CD4-positive, alpha-beta T cell treated with Interleukin-17A for 1 hour (primary cell): ENCODE data around the gene ZNF579.

Source experiments
- DNase-seq: peaks from one replicate; pipeline ENCODE4 v3.0.0-alpha.2; 2020

ZNF579 gene

DNA sequence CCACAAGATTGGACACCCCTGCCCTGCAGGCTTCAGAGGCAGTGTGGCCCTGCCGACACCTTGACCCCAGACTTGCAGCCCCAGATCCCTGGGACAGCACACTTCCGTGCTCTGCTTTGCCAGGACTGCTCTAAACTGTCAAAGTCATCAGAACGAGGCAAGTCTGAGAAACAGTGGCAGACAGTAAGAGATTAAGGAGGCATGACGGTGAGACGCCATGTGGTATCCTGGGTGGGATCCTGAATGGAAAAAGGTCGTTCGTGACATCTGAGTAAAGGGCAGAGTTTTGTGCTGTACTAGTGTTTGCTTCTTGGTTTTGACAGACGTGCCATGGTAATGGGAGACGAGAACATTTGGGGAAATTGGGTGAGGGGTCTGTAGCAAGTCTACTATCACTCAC lies 13.8 kb downstream of the ZNF579 start:
- no peak for DNase-seq

- no peak for DNase-seq
Observed at GRCh38 chr19:55563261-55563690, 17.4 kb downstream of the ZNF579 start.

- no peak for DNase-seq
Observed at GRCh38 chr19:55559684-55560083, 21.0 kb downstream of the ZNF579 start.

- DNase-seq, result no peak
Observed at GRCh38 chr19:55554741-55555152, 25.9 kb downstream of the ZNF579 start.

GRCh38 chr19:55554302-55554701 lies 26.3 kb downstream of the ZNF579 start:
- no peak for DNase-seq

DNA sequence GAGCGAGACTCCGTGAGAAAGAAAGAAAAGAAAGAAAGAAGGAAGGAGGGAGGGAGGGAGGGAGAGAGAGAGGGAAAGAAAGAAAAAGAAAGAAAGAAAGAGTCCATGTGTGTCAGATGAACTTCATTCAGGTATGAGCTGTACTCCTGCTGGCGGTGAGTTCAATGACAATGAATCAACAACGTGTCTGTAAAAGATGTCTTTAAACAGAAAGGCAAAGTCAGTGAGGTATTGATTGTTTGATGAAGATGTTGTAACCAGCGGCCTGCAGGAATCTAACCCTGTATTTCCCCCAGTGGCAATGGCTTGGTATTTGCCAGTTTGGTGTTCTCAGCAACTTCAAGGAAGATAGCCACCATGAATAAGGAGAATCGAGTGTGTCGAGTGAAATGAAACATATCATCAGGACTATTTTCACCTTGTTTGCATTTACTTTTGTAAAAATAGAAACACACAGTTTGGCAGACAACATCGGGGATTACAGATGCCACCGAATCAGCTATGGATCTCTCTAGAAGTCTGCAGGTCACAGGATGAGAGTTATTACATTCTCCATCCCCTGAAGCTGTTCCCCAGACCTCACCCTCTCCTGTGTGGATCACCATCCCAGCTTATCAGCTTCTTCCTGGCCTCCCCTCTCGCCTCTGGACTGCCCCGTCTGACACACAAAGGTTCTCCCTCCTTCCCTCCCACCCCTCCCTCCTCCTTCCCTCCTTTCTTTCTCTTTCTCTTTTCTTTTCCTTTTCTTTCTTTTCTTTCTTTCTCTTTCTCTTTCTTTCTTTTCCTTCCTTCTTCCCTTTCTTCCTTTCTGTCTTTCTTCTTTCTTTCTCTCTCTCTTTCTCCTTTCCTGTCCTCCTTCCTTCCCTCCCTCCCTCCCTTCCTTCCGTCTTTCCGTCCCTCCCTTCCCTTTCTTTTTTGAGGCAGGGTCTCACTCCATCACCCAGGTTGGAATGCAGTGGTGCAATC lies 27.1 kb downstream of the ZNF579 start:
- no peak for DNase-seq

DNA sequence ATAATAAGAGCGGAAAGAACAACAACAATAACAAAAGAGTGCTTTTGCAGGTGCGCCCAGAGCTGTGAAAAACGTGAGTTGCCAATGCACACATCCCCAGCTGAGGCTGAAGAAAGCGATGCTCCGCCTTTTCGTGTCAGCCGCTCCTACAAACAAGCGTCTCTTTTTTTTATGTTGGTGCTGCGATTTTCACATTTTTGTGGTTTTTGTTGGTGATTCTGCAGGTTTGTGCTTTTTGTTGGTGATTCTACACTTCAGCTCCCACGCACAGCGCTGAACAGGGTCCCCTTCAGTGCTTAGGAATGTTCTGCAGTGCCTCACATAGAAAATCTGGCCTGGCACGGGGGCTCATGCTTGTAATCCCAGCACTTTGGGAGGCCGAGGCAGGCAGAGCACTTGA lies 28.0 kb downstream of the ZNF579 start:
- no peak for DNase-seq

DNA sequence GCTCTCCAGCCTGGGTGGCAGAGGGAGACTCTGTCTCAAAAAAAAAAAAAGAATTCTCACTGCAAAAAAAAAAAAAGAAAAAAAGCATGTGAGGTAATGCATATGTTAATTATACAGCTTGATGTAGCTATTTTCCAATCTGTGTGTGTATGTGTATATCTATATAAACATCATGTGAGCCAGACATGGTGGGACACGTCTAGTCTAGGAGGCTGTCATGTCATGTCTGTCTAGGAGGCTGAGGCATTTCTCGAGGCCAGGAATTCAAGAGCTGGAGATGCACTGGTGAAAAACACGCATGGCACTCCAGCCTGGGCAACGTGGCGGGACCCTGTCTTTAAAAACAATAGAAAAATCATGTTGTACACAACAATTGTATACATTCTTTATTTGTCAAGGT lies 28.4 kb downstream of the ZNF579 start:
- DNase-seq, result no peak

DNA sequence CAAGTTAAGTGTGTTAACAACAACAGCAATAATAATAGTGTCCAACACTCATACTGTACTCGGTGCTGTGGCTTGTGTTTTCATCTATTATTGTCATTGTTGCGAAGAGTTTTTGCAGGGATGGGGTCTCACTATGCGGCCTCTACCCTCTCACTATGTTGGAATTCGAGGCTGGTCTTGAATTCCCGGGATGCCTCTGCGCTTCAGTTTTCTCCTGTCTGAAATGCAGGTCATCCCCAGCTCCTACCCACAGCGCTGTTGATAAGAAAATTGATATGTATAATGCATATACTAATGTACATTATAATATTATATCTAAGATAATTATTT lies 30.4 kb downstream of the ZNF579 start:
- no peak for DNase-seq

GRCh38 chr19:55549500-55550320 lies 30.9 kb downstream of the ZNF579 start:
- no peak for DNase-seq

DNA sequence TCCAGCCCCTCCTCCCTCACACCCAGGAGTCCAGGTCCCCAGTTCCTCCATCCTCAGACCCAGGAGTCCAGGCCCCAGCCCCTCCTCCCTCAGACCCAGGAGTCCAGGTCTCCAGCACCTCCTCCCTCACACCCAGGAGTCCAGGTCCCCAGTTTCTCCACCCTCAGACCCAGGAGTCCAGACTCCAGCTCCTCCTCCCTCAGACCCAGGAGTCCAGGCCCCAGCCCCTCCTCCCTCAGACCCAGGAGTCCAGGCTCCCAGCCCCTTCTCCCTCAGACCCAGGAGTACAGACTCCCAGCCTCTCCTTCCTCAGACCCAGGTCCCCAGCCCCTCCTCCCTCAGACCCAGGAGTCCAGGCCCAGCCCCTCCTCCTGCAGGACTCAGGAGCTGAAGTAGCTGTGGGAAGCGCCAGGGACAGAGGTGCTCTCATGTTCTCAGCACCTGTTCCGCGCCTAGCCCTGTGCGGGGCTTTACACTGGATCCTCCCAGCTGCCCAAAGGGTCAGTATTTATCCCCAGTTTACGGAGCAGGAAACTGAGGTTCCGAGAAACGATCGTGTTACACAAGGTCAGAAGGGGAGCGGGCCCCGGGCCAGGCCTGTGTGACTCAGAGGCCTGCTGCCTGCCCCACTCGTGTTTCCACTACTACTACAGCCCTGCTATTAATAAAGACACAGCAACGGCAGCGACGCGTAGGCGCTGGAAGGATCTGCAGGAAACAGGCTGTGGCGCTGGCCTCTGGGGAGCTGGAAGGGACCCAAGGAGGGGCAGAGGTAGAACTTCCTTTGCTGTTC lies 33.6 kb downstream of the ZNF579 start:
- DNase-seq, result no peak

DNA sequence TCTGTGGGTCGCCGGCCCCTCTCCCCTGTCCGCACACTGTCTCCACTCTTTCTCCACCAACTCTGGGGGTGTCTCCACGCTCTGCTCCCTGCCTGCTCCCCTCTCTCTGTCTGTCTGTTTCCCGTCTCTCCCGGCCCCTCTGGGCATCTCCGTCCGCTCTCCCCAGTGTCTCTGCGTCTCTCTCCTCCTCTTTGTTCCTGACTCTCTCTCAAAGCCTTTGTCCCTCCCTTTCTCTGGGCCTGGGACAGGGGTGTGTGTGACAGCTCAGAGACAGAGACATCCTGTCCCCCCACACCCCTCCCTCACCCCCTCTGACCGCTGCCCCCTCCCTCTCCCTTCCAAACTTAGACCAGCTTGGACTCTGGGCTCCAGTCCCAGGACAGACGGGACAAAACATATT lies 34.6 kb downstream of the ZNF579 start:
- DNase-seq, result no peak

GRCh38 chr19:55545443-55545842 lies 35.2 kb downstream of the ZNF579 start, which contains the start of gene SBK3:
TSS of gene SBK3 (minus strand) at chr19:55545543. CDS start at chr19:55545543, 0 bp downstream.
- no peak for DNase-seq

- no peak for DNase-seq
Observed at GRCh38 chr19:55544776-55545439, 35.7 kb downstream of the ZNF579 start.

GRCh38 chr19:55544014-55544413 lies 36.6 kb downstream of the ZNF579 start:
- no peak for DNase-seq

DNA sequence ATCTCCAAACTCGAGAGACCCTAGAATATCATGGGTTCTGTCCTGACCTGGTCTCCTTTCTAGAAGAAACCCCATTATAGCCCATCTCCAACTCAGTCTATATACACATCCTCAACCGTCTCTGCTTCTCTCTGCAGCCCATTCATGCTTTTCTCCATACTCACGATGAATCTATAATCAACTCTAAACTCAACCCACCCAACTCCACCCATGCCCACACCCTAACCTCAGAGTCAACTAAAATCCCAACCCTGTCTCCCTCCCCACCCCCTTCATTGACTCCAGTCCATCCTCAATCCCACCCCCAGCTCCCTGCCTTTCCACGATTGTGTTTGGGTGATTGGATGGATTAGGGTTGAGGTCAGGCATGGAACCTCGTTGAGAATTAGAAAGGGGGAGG lies 37.1 kb downstream of the ZNF579 start:
- DNase-seq, result no peak

GRCh38 chr19:55542292-55542855 lies 38.3 kb downstream of the ZNF579 start:
- no peak for DNase-seq

DNA sequence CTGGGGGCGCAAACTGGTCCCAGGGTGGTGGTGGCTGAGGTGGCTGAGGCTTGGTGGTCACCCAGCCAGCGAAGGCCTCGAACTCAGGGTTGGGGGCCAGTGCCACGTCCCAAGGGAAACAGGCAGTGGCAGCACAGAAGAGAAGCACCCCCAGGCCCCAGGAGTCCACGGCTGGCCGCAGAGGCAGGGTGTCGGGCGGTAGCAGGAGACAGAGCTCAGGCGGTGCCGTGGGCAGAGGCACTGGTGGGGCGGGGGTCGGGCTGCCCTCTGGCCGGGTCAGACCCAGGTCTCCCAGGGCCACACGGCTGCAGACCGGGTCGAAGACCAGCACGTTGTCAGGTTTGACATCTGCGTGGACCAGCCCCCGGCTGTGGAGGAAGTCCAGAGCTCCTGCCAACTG lies 39.6 kb downstream of the ZNF579 start:
- no peak for DNase-seq

DNA sequence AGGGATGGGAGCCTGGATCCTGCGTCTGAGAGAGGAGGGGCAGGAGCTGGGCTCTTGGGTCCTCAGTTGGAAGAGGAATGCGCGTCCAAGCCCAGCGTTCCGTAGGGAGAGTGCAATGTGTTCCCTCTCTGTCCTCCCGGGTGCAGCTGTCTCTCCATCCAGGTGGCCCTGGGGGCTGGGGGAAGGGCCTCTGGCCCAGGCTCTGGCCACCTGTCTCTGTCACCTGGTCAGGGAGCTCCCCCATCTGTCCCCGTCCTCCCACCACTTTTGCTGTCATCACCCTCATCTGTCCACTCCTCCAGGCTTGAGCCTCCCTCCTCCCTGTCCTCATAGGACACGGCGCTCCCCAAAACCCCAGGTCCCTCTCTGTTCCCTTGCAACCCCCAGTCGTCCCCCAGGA lies 40.0 kb downstream of the ZNF579 start:
- DNase-seq, result no peak

GRCh38 chr19:55539090-55539984 lies 41.3 kb downstream of the ZNF579 start:
- no peak for DNase-seq

GRCh38 chr19:55538132-55538531 lies 42.5 kb downstream of the ZNF579 start:
- no peak for DNase-seq
